GM18951 (cell line): ENCODE results near the gene SUSD6.
"Not testable (repeated sequence)": the region's sequence is repeated elsewhere in the genome, so short reads cannot be mapped to it uniquely, and the experiment has no call there.

ENCODE experiments used
- POLR2A ChIP-seq: IDR thresholded peaks from 4 replicates; pipeline ENCODE4 v1.6.1; 2011; ENCODE audit warnings: mild to moderate bottlenecking; ENCODE audit not compliant: insufficient read length, insufficient read depth; ENCODE audit errors: extremely low read depth
- in situ Hi-C: fragments of 300-500 bp; cut with MboI; formaldehyde crosslinking; loops from one replicate; pipeline ENCODE4 v1.12.0; 2022; ENCODE audit warnings: low sequenced_read_pairs, mixed read lengths, inconsistent platforms; ENCODE audit not compliant: unreplicated experiment

SUSD6 gene

GRCh38 chr14:69635981-69636639 is 24.7 kb downstream of the SUSD6 start:
- in situ Hi-C loops: no loop called here
- no peak for TF ChIP-seq POLR2A

- no peak for TF ChIP-seq POLR2A
- in situ Hi-C loops: no loop called here
Measured at GRCh38 chr14:69636718-69637480, 25.5 kb downstream of the SUSD6 start.

GRCh38 chr14:69637503-69638031 is 26.2 kb downstream of the SUSD6 start:
- no peak for TF ChIP-seq POLR2A
- in situ Hi-C loops: no loop called here

- in situ Hi-C loops: no loop called here
- TF ChIP-seq POLR2A: no peak
Measured at GRCh38 chr14:69640931-69641330, 29.5 kb downstream of the SUSD6 start.

- in situ Hi-C loops: not testable (repeated sequence)
Measured at GRCh38 chr14:69642212-69642793, 30.9 kb downstream of the SUSD6 start.

DNA sequence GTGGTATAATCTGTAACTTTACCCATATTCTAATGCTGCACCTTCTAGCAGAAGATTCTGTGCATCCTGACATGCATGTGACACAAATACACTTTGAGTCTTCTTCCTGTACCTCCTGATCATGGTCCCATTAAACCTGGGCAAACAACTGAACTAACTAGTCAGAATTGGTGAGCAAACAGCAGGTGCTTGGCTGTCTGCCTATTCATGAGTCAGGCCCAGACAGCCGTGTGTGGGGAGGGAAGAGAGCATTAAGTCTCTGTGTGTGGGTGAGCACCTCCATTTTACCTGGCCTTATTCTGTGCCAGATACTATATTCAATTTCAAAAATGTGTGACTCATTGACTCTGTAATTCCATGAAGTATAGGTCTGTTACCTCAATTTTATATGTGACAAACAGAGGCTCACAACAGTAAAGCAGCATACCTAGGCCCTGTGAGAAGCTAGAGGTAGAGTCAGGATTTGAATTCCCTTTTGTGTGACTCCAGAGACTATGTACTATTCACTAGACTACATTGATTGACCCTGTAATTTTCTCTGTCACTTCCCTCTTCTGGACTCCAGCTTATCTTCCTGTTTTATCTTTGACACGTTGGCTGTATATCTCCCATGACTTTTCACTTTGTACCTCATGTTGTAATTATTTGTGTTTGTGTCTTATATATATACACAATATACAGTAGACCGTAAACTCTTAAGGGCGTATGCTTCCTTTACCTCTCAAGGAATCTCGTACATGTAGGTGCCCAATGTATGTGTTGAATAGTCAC is 32.2 kb downstream of the SUSD6 start:
- in situ Hi-C loops: no loop called here

DNA sequence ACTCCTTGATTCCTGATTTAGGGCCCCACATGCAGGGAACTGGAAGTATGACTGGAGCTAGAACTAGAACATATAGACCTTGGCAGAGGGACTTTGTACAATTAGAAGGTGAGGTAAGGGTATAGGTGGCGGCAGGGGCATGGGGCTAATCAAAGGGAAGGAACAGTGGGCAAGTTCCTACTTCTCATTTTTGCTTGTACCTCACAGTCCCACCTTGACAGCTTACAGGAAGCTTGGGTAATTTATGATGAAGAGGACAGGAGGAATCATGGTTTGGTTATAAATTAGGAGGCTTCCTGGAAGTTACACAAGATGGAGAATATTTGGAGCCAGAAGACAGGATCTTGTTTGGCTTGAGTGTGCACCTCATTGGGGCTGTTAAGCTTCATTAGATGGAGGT is 33.4 kb downstream of the SUSD6 start:
- in situ Hi-C loops: no loop called here
- no peak for TF ChIP-seq POLR2A

More for the DNA sequence above, 32.2 kb downstream of the SUSD6 start:
- TF ChIP-seq POLR2A: no peak

- TF ChIP-seq POLR2A: no peak
- in situ Hi-C loops: no loop called here
Measured at GRCh38 chr14:69647213-69647612, 35.8 kb downstream of the SUSD6 start.

DNA sequence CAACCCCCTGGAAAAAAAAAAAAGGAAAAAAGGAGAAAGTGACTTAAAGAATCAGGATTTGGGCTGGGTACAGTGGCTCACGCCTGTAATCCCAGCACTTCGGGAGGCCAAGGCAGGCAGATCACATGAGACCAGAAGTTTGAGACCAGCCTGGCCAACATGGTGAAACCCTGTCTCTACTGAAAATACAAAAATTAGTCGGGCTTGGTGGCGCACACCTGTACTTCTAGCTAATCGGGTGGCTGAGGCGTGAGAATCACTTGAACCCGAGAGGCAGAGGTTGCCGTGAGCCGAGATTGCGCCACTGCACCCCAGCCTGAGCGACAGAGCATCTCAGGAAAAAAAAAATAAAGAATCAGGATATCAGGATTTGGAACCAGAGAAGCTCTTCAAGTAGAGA is 36.2 kb downstream of the SUSD6 start:
- in situ Hi-C loops: not testable (repeated sequence)

- in situ Hi-C loops: no loop called here
- TF ChIP-seq POLR2A: peak; percentile 32
Measured at GRCh38 chr14:69648480-69649451, 37.4 kb downstream of the SUSD6 start.

- in situ Hi-C loops: no loop called here
- no peak for TF ChIP-seq POLR2A
Measured at GRCh38 chr14:69650948-69651369, 39.6 kb downstream of the SUSD6 start.

- no peak for TF ChIP-seq POLR2A
- in situ Hi-C loops: no loop called here
Measured at GRCh38 chr14:69651664-69652063, 40.3 kb downstream of the SUSD6 start.

GRCh38 chr14:69652942-69653684 is 41.7 kb downstream of the SUSD6 start:
- in situ Hi-C loops: no loop called here
- TF ChIP-seq POLR2A: no peak
